ENCODE results near the gene KRT76.
"Not testable (repeated sequence)": the region's sequence is repeated elsewhere in the genome, so short reads cannot be mapped to it uniquely, and the experiment has no call there.

KRT76 gene

DNA sequence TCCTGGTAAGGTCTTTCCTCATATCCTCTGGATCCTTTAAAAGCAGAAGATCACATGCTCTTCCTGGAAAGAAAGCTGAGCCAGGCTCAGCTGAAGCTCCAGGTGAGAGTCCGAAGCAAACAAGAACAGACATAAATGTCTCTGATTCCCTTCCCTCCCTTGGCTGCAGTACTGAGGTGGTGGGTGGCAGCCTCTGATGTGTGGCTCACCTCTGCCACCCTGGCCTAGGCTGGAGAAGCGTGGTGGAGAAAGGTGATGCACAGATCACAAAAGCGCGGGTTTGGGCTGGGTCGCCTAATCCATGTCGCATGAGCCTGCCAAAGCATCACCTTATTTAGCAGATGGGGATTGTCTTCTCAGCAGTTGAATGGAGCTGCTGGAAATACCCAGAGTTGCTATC is 2.8 kb upstream of the KRT76 start:
- no peak for DNase-seq

DNA sequence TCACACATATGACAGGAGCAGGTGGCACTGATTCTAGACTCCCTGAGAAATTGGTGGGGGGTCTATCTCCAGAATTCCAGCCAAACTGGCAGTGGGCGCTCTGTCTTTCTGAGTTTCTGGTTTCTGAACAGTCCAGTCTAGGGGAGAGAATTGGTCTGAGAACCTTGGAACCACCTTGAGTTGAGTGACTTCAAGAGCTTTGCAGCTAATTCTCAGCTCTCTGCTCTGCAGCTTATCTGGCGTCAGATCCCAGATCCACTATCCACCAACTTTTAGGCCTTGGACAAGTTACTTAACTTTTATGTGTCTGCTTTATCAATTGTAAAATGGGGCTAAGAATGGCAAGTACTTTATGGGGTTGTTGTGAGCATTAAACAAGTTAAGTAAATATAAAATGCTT is 1.7 kb upstream of the KRT76 start:
- no peak for DNase-seq

DNA sequence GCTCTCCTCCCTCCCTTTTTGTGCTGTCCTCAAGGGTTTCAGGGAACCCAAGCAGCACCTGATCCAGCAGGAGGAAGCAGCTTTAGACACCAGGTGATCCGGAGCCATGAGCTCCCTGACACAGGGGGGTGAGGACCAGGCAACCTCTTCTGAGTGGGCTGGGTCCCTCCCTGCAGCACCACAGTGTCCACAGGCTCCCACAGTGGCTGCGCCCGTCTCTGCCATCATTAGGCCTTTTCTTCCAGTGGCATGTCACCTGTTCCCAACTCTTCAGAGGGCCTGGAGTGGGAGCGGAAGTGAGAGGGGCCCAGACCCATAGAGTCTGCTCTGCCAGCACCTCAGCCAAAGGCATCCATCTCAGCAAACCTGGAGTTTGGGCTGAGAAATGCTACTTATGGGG is 421 bp upstream of the KRT76 start:
- DNase-seq: no peak

DNA sequence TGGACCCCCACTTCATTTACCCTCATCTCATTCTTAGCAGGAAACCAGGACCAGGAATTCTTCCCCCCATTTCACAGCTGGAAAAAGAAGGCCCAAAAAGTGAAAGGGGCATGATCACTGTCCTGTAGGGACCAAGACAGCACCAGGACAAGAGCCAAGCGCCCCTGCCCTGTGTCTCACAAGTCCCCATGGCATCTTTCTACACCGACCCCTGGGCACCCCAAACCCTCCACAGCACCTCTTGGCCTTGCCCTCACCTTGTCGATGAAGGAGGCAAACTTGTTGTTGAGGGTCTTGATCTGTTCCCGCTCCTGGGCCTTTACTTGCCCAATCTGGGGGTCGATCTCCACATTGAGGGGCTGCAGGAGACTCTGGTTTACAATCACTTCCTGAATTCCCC is 710 bp downstream of the KRT76 start:
- no peak for DNase-seq

DNA sequence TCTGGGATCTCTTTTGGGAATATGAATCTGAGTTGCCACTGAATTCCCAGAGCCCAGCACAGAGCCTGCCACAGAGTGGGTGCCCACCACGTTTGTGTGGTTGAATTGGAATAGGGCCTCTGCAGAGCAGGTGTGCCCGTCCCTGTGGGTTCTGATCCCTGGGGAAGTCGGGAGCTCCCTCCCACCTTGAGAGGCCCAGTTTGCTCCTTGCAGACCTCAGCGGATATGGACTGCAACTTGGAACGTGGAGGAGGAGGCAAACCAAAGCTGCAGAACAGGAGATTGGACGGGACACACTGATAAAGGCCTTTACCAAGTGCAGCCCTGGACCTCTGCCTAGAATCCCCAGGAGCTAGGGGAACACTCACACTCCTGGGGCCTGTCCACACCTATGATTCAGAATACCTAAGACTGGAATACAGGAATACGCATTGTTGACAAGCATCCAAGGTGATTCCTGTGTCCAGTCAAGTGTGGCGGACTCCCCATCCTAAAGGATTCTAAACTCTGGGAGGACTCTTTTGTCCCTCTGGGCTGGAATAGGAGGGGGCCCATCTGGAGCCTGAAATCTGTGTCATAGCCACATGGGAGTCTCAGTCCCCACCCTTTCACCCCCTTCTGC is 2.4 kb downstream of the KRT76 start:
- DNase-seq: no peak

DNA sequence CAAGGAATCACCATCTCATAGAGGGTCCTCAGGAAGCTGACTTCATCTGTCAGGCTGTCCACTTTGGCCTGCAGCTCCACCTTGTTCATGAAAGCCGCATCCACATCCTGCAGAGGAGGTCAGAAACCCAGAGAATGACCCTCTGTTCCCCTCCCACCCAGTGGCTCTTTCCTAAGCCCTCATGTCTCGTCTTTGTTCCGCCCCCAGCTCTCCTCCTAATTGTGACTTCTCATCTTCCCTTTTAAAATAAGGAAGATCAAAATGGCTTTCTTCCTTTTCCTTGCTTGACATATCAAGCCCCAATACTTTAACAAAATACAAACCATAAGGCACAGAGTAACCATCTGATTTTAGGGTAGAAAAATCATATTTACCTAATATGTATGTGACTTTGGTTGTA is 4.4 kb downstream of the KRT76 start:
- DNase-seq: no peak

DNA sequence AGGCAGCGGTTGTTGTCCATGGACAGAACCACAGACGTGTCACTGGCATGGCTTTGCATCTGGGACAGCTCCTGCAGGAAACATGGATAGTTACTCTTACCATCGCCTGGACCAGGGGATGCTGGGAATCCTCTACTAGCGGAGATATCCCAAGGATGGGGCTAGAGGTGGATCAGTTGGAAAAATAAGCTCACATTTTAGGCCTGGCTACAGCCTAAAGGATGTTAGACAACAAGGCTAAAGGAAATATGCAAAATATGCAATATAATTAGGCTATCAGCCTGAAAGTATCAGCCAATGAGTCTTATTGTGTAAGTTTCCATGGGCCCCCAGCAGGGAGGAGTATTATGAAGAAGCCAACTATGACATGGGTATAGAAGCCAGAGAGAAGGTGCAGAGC is 5.0 kb downstream of the KRT76 start:
- DNase-seq: no peak

DNA sequence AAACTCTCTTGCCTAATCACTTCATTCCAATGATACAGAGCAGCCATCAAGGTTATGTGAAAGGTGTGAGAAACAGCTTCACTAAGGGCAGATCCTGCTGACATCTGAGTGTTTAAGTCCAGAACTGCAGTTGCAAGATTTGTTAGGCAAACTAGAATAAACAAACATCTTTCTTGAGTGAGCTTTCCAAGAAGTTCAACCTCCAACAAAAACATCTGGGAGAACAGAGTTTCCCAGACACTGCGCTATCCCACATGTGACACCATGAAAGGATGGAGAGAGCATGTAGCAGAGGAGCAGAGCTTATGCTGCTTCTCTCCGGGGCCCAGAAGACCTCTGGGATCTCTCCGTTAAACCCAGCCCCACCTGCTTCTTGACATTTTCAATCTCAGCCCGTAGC is 5.6 kb downstream of the KRT76 start:
- DNase-seq: no peak

DNA sequence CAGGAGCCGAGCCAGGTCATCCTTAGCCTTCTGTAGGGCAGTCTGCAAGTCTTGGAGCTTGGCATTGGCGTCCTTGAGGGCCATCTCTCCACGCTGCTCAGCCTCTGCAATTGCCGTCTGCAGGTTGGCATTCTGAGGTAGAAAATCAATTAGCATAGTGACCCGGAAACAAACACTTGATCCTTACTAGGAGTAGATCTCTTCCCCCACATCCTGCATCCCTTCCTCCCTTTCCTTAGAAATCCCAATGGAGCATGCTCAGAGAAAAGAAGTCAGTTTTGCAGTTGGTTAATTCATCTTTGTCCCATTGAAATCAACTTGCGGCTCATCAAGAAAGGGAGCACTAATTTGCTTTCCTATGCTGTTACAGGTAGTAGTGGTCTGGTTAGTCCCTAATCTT is 6.1 kb downstream of the KRT76 start:
- DNase-seq: no peak

DNA sequence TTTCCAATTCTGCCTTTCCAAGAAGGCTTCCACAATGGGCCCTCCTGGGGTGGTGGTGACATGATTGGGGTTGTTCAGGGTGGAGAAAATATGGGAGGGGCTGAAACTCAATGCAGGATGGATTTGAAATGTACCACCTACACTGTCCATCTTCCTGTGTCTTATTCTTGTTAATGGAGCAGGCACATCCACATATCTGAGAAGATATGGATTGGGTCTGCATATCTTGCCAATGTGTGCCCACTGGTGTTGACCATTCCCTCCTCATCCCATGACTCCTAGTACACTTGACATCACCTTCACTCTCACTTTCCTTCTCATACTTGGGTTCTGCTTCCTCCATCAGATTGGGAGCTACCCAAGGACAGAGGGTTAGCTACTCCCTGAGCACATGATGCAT is 7.2 kb downstream of the KRT76 start:
- no peak for DNase-seq

DNA sequence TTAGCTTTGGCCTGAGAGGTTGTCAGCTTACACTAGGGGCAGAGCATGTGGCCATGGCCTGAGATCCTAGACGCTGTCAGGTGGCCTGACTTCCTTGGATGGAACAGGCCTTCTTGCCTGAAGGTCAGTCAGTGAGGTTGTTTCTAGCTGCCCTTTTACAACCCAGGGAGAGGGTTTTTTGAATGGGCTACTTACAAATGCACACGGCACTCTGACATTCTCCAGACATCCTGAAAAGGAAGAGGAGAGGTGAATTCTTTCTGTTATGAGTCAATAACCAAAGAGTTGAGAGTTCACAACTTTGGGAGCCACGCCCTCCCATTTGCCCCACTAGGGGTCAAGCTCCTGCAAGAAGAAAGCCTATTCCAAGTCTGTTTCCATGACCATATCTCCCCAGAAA is 7.8 kb downstream of the KRT76 start:
- no peak for DNase-seq

DNA sequence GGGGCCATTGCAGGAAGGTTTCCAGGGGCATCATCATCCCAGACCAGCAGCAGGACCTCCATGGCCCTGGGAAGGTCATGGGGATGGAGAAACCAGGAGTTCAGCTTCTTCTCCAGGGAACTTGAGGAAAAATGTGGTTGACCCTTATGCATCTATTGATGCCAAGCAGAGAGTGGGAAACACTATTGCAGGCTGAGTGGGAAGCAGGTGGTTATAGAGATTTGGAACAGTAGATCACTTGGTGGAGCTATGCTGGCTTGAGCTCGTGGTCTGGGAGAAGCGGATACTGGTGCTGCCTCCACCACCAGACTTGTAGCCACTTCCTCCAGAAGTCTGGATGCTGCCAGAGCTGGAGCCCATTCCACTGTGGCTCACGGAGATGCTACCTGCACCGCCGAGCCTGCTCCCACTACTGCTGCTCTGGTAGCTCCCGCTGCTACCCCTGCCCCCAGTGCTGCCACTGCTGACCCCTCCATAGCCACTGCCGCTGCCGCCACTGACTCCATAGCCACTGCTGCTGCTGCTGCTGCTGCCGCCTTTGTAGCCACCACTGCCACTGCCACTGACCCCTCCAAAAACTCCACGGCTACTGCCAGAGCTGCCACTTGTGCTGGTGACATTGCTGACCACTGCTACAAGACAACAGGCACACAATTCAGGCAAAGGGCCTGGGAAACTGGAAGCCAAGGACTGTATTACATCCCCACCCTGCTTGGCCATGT is 8.5 kb downstream of the KRT76 start:
- no peak for DNase-seq

DNA sequence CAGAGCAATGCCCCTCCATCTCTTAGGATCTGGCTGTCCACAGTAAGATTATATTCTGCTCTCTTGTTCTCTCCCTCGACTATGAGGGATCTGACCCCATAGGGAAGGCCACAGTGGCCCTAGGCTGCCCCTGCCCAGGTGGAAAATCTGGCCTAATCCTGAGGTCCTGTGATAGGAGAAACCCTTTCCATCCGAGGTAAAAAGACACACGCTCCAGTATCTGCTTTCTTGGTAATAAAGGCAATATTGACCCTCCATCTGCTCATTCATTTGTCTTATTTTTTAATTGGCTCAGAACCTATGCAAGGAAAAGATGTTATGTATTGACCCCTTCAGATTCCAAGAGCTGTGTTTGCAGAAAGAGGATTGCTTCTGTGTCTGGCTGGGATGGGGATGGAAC is 9.7 kb downstream of the KRT76 start:
- no peak for DNase-seq

DNA sequence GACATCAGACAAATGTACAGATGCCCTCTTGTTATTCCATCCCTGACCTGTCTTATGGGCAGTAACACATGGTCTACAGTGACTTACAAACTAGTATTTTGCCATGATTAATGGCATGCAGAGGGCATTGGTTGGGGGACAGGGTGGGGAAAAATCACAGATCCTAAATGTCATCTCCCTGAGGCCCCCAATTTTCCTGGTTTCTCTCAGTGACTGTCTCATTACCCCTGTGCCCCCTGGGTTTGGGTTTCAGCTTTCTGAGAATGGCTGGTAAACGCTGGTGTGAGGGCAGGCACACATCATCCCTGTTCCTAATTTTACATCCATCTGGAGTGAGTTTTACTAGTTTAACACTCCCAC is 10.1 kb downstream of the KRT76 start:
- DNase-seq: no peak

DNA sequence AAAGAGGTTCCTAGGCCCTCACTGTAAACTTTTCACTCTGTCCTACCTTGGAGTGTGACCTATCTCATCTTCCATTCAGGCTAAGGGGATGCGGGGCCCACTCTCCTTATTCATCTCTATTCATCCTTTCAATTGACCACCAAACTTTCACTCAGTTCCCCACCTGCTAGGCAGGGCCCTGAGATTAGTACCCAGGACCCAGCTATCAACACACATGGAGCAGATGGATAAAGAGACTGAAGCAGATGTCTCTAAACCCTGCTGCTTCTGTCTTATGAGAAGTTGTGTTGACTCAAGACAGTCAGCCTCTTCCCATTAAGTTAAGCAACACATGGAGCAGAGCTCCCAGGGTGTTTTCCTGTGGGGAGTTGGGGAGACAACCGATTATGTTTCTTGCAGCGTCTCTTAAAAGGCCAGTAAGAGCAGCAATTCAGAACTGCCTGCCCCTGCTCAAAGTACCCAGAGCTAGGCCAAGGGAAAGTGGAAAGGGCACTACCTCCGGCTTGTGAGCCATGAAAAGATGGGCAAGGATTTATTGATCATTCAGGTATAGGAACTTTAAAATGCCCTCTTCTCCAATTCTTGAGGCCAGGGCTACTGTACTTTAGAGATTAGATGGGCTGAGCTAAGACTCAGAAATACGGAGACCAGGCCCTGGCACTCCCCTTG is 10.7 kb downstream of the KRT76 start:
- DNase-seq: no peak

DNA sequence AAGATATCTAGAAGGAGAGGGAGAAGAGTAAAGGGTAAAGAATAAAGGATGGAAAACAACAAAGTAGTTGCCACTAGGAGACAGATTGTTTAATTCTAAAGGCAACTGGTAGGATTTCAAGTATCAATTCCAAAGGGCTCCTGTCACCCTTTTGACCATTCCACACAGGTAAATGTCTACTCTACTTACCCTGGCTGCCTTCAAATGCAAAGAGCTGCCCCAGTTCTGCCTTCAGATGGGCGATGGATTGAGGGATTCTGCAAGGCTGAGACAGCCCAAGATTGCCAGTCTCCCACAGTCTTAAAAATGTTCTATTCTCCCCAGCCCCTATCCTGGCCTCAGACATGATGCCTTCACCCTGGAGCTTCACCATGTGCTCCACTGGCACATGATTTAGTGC is 11.4 kb downstream of the KRT76 start:
- DNase-seq: no peak

DNA sequence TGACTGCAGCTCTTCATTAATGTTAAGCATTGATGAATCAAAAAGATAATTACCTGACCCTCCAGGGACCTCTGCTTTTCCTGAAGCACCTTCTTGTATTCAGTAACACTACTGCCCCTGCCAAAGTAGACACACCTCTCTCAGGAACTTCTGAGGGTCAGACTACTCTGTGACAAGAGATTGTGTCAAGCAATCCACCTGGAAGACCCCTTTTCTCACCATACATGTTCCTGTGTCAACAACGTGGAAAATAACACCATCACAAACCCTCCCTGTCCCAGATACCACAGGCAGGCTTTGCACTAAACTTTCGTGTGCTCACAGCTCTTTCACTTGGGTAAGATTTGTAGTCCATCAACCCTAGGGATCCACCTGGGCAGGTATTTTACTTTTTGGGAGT is 13.2 kb downstream of the KRT76 start:
- no peak for DNase-seq

DNA sequence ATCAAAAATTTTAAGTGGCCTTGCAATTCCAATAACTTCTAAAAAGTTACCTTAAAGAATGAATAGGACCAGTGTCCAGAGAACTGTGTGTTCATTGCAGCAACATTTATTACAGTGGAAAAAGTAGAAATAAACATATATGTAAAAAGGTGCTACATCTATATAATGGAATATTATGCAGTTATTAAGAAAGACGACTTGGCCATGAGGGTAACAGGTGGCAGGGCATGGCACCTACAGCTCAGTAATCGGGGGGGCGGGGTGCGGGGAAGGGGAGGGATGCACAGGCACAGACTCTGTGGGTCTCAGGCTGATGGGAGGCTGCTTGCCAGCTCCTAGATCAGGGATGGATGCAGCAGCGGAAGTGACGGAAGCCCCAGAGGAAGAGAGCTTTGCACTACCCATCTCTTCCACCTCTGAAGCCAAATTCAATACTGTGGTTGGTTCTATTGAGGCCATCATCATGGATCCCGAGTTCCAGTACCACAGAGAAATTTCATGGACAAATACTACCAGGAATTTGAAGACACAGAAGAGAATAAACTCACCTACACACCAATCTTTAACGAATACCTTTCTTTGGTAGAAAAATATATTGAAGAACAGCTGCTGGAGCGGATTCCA is 14.0 kb downstream of the KRT76 start:
- no peak for DNase-seq

DNA sequence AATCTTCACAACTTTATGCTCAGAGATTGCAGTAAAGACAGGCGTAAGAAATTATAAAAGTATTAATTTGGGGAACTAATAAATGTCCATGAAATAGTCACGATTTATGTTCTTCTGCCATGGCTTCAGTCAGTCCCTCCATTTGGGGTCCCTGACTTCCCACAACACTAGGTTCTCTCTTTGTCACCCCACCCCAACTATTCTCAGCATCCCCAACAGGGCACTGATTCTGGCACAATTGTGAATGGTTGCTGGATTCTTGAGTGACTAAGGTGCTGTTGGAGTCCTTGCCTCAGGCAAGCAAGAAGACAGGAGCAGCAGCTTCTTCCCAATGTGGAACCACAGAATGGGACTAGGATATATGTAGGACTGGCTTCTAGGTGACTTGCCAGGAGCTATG is 15.3 kb downstream of the KRT76 start:
- no peak for DNase-seq

DNA sequence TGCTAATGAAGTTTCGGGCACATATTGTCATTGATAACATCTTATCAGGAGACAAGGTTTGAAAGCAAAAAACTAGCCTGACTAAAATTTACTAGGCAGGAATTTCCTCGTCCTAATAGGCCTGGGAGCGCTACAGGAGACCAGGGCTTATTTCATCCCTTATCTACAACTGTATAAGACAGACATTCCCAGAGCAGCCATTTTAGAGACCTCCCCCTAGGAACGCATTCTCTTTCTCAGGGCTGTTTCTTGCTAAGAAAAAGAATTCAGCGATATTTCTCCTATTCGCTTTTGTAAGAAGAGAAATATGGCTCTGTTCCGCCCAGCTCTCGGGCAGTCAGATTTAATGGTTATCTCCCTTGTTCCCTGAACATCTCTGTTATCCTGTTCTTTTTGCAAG is 15.9 kb downstream of the KRT76 start:
- DNase-seq: not testable (repeated sequence)

DNA sequence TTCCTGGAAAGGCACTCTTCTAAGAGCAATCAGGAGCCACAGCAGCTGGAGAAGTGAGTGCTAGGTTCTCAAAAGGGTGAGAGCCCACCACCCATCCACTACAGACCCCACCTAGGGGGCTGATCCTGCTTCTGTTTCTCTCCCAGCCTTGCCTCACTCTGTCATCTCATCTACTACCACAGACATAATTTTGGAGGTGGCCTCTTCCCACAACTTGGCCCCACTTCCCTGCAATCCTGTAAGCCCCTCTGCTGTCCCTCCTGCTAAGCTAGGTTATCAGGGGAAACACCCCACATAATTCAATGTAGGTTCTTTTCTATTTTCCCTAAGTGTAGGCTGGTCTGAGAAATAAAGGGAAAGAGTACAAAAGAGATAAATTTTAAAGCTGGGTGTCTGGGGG is 16.5 kb downstream of the KRT76 start:
- no peak for DNase-seq

DNA sequence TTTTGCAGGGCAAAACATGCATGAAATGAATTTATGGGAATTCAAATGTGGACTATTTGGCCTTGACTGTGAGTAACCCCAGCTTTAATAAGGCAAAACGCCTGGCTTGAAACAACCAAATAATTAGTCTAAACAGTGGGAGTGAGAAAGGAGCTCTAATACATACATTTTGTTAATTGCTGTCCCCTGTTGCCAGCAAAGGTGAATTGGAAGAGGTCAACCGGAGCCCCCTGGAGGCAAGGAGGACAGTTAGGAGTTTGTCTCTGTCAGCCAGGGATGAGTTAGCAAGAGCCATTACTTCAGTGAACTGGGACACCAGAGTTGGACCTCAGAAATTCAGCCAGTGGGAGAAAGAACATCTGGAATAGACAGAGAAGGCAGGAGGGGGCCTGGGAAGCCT is 17.4 kb downstream of the KRT76 start:
- DNase-seq: no peak

DNA sequence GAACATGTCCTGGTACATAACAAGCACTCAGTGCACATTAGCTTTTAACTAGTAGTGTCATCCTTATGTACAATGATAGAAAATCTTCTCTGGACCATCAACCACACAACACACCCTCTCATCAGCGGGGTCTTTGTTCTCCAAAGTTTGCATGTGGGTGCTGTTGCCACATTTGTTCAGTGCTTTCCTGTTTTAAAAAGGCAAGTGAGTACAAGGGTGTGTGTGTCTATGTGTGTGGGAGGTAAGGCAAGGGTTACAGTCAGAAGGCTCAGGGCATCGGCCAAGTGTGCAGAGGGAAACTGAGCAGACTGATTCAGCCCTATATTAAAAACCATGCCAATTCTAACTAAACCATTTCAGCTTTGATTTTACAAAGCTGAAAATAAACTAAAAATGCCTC is 17.9 kb downstream of the KRT76 start:
- DNase-seq: no peak

DNA sequence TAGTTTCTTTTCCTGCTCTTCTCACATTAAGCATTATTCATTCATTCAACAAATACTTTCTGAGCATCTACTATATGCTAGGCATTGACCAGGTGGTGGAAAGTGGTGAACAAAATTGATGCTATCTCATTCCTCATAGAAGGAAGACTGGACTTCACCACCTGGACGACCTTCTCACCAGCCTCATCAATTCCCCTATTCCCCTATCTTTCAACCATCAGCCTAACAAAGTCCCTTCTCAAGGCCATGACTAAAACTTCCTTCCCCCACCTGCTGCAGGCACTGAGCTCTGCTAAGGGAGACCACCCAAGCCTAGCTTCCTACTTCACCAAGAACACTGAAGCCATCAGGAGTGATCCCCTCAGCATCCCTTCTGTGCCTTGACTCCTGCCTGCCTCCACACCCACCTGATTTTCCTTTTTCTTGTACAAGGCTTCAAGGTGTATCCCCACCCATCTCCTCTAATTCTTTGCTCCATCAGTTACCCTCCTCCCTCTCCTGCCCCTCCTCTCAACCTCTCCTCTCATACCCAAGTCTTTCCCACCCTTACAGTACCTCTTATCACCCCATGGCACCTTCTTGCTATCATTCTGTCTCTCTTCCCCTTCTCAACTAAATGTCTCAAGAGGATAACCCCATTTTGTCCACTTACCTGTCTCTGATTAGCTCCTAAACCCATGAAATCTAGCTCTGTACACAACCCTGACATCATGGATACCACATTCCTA is 19.5 kb downstream of the KRT76 start:
- no peak for DNase-seq
